ENCODE results near the gene MAST4.

DNA sequence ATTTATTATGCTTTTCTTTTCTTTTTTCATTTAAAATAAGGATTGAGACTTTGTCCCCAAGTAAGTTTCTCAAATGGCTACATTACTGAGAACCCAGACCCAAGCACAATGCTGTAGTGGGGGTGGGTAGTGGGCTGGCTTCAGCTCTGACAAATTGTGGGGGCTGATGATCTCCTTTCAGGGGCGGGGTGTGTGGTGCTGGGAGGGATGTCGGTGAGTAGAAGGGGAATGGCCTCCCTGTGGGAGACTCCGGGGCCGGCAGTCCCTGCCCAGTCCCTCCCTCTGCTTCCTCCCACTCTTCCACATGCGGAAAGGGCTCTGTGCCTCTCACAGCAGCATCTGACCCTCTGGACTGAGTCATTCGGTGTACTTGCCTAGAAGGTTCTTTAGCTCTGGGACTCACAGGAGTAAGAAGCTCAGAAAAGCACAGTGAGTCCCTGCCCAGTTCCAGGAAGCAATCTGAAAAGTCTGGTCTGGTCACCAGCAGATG lies 586.2 kb downstream of the MAST4 start:
- TF ChIP-seq, protein P1, sequence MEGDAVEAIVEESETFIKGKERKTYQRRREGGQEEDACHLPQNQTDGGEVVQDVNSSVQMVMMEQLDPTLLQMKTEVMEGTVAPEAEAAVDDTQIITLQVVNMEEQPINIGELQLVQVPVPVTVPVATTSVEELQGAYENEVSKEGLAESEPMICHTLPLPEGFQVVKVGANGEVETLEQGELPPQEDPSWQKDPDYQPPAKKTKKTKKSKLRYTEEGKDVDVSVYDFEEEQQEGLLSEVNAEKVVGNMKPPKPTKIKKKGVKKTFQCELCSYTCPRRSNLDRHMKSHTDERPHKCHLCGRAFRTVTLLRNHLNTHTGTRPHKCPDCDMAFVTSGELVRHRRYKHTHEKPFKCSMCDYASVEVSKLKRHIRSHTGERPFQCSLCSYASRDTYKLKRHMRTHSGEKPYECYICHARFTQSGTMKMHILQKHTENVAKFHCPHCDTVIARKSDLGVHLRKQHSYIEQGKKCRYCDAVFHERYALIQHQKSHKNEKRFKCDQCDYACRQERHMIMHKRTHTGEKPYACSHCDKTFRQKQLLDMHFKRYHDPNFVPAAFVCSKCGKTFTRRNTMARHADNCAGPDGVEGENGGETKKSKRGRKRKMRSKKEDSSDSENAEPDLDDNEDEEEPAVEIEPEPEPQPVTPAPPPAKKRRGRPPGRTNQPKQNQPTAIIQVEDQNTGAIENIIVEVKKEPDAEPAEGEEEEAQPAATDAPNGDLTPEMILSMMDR (IDR thresholded peaks at IDR 0.05; ENCODE audit: low read depth, low read length), result no peak
- TF ChIP-seq EZH2phosphoT487 (IDR thresholded peaks at IDR 0.05; ENCODE audit: low read depth), result no peak

Data from OCI-LY3 (cell line).